Measurements from ENCODE around the gene NQO1.

Gene NQO1

DNA sequence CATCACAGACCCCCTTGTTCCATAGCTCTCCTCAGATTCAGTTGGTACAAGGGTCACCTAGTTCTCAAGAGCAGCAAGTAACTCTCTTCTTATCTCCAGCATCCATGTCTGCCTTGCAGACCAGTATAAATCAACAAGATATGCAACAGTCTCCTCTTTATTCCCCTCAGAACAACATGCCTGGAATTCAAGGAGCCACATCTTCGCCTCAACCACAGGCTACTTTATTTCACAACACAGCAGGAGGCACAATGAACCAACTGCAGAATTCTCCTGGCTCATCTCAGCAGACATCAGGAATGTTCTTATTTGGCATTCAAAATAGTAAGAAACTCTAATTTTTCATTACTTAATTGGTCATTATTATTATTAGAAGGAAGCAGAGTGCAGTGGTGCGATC is 32.4 kb downstream of the NQO1 start:
- peak; percentile 71 for DNase-seq (ENCODE audit: low read depth)
- TF ChIP-seq, protein P1, sequence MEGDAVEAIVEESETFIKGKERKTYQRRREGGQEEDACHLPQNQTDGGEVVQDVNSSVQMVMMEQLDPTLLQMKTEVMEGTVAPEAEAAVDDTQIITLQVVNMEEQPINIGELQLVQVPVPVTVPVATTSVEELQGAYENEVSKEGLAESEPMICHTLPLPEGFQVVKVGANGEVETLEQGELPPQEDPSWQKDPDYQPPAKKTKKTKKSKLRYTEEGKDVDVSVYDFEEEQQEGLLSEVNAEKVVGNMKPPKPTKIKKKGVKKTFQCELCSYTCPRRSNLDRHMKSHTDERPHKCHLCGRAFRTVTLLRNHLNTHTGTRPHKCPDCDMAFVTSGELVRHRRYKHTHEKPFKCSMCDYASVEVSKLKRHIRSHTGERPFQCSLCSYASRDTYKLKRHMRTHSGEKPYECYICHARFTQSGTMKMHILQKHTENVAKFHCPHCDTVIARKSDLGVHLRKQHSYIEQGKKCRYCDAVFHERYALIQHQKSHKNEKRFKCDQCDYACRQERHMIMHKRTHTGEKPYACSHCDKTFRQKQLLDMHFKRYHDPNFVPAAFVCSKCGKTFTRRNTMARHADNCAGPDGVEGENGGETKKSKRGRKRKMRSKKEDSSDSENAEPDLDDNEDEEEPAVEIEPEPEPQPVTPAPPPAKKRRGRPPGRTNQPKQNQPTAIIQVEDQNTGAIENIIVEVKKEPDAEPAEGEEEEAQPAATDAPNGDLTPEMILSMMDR (conservative IDR thresholded peaks at IDR 0.05; ENCODE audit: low read depth, low read length) = no peak
- no peak overlapping the region for H3K4me3 ChIP-seq (ENCODE audit: low read depth, low read length)

DNA sequence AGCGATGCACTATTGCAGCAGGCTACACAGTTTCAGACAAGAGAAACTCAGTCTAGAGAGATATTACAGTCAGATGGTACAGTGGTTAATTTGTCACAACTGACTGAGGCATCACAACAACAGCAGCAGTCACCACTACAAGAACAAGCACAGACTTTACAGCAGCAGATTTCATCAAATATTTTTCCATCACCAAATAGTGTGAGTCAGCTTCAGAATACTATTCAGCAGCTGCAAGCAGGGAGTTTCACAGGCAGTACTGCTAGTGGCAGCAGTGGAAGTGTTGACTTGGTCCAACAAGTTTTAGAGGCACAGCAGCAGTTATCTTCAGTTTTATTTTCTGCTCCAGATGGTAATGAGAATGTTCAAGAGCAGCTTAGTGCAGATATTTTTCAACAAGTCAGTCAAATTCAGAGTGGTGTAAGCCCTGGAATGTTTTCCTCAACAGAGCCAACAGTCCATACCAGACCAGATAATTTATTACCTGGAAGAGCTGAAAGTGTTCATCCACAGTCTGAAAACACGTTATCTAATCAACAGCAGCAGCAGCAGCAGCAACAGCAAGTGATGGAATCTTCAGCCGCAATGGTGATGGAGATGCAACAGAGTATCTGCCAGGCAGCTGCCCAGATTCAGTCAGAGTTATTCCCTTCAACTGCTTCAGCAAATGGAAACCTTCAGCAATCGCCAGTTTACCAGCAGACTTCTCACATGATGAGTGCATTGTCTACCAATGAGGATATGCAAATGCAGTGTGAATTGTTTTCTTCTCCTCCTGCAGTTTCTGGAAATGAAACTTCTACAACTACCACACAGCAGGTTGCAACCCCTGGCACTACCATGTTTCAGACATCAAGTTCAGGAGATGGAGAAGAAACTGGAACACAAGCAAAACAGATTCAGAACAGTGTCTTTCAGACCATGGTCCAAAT is 34.1 kb downstream of the NQO1 start:
- no peak overlapping the region for H3K4me3 ChIP-seq (ENCODE audit: low read depth, low read length)
- TF ChIP-seq, protein P1 (conservative IDR thresholded peaks at IDR 0.05; ENCODE audit: low read depth, low read length) = no peak
- DNase-seq (ENCODE audit: low read depth) = peak; percentile 69

DNA sequence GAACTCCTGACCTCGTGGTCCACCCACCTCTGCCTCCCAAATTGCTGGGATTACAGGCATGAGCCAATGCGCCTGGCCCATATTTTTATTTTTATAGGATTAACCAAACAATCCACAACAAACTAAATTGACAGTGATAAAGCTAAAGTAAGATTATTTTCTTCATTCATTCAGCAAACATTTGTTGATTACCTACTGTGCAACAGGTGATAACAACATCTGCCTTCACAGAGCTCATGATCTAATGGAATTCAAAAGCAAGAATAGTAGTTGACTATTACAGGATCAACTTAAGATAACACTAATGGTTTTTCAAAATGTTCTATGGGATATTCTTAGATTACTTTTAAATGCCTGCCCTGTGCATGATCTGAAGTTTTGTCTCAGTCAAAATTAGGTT is 37.8 kb downstream of the NQO1 start:
- no peak for DNase-seq (ENCODE audit: low read depth)
- no peak overlapping the region for H3K4me3 ChIP-seq (ENCODE audit: low read depth, low read length)
- TF ChIP-seq, protein P1 (conservative IDR thresholded peaks at IDR 0.05; ENCODE audit: low read depth, low read length) = no peak

DNA sequence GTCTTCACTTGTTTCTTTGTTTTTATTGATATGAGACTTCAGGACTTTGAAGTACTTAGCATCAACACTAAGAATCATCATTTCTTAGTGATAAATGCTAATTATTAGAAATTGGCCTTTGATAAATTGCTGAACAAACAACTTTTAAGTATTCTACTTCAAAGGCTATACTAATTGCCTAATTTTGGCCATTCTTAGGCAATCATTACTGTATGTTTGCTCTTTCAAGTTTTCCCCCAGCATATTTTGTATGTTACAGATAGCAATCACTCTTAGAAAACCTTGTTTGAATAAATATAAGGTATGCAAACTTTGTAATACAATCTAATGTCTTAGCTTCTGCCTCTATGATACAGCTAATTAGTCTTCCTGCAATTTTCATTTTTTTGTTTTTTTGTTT is 46.0 kb downstream of the NQO1 start:
- no peak overlapping the region for H3K4me3 ChIP-seq (ENCODE audit: low read depth, low read length)
- no peak for DNase-seq (ENCODE audit: low read depth)
- TF ChIP-seq, protein P1 (conservative IDR thresholded peaks at IDR 0.05; ENCODE audit: low read depth, low read length) = no peak

DNA sequence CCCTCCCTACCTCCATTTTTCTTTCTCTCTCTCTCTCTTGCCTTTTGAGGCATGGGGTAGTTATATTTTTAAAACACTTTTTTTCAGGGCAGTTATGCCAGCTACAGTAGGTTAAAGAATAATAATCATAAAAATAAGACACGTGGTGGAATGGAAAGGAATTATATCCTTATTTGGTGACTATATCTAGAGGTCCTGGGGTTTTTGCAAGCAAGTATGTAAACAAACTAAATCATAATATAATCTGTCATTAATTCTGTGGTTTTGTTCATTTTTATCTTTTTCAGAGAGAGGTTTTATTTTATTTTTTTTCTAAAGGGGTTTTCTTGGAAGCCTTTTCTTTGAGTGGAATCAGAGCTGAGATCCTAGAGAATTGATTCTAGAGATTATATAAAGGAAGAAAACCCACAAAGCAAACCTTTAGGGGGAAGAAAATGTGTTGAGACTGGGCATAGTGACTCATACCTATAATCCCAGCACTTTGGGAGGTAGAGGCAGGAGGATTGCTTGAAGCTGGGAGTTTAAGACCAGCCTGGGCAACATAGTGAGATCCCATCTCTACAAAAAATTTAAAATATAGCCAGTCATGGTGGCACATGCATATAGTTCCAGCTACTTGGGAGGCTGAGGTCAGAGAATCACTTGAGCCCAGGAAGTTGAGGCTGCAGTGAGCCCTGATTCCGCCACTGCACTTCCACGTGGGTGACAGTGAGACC is 53.2 kb downstream of the NQO1 start:
- no peak overlapping the region for H3K4me3 ChIP-seq (ENCODE audit: low read depth, low read length)
- TF ChIP-seq, protein P1 (conservative IDR thresholded peaks at IDR 0.05; ENCODE audit: low read depth, low read length) = no peak
- DNase-seq (ENCODE audit: low read depth) = peak; percentile 27

DNA sequence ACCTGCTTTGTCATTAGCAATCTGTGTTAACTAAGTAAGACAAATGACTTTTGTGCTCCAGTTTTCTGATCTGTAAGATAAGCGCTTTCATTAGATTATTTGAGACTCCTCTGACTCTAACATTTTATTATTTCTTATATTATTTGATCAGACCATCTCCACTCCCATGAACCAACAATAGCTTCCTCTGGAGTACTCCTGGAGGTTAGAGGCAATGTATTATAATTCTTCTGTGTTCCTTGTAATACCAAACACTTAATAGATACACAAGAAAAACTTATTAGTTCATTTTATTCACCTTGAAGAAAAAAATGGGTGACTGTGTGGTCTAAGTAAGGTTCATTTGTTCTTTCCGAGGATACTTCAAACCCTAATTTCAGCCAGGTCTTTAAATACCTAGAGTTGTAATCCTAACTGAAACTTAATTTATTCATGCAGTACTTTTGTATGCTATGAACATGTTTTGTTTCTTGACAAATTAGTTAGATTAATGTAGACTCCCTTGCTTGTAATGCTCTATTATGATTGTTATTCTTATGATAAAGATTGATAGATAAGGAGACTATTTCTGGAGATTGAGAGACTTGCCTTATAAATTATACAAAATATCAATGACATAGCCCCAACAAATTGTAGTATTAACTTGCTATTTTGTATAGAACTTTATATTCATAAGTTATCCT is 53.9 kb downstream of the NQO1 start:
- TF ChIP-seq, protein P1 (conservative IDR thresholded peaks at IDR 0.05; ENCODE audit: low read depth, low read length) = no peak
- no peak for DNase-seq (ENCODE audit: low read depth)
- no peak overlapping the region for H3K4me3 ChIP-seq (ENCODE audit: low read depth, low read length)

All from choroid plexus epithelial cell (primary cell).